Peyer's patch (tissue), 4 donors: ENCODE results near the gene KIDINS220. TPM values are rescaled to one million over a fixed set of nuclear protein-coding genes. Genes with fewer than 3 reads are reported as not detected.

Experiments used
- DNase-seq, 3 donors: peaks; one replicate each; pipeline ENCODE4 v3.0.0-alpha.2; 2017 to 2019
- H3K27ac ChIP-seq, 4 donors: fragments of 200-600 bp; sonication (generic); one replicate each; pipeline ENCODE4 v1.5.1; 2016 to 2019
- H3K27me3 ChIP-seq, 2 donors: fragments of 200-600 bp; sonication (generic); one replicate each; pipeline ENCODE4 v1.5.1; 2019
- H3K36me3 ChIP-seq, 3 donors: fragments of 200-600 bp; sonication (generic); one replicate each; pipeline ENCODE4 v1.5.1; 2016 to 2019
- H3K4me1 ChIP-seq, 4 donors: fragments of 200-600 bp; sonication (generic); one replicate each; pipeline ENCODE4 v1.5.1; 2016 to 2019
- H3K4me3 ChIP-seq, 4 donors: fragments of 200-600 bp; sonication (generic); 1 replicate in 3 of 4; 2 replicates in 1 of 4; pipeline ENCODE4 v1.5.1; 2016 to 2019; ENCODE audit warnings: mild to moderate bottlenecking in 1 of 4
- H3K9me3 ChIP-seq, 4 donors: fragments of 200-600 bp; sonication (generic); one replicate each; pipeline ENCODE4 v1.5.1; 2016 to 2019; ENCODE audit warnings: mild to moderate bottlenecking in 1 of 4
- POLR2A ChIP-seq, 2 donors: fragments of 450-650 bp; IDR thresholded peaks; one replicate each; pipeline ENCODE4 v1.5.1; 2017; ENCODE audit warnings: antibody characterized with exemption in 2 of 2, mild to moderate bottlenecking in 2 of 2, moderate library complexity in 2 of 2
- total RNA-seq, 4 donors: library from RNA; depleted of rRNA; stranded (reverse); fragments of >200 nt; gene quantifications; one replicate each; pipeline ENCODE4 v1.1.0, GENCODE V29; 2016
- TF ChIP-seq, protein P1 (sequence below), 6 experiments: fragments of 450-650 bp in 4 of 6; fragments of 200-600 bp in 2 of 6; sonication (generic) in 1 of 6; IDR thresholded peaks; one replicate each; pipeline ENCODE4 v1.5.1; 2017 to 2019; ENCODE audit warnings: antibody characterized with exemption in 6 of 6, mild to moderate bottlenecking in 3 of 6, moderate library complexity in 1 of 6

The KIDINS220 gene
- total RNA-seq, 4 donors from 2014 or later: 57.8 to 88.3 (median 70.4) TPM

- TF ChIP-seq, protein P1, sequence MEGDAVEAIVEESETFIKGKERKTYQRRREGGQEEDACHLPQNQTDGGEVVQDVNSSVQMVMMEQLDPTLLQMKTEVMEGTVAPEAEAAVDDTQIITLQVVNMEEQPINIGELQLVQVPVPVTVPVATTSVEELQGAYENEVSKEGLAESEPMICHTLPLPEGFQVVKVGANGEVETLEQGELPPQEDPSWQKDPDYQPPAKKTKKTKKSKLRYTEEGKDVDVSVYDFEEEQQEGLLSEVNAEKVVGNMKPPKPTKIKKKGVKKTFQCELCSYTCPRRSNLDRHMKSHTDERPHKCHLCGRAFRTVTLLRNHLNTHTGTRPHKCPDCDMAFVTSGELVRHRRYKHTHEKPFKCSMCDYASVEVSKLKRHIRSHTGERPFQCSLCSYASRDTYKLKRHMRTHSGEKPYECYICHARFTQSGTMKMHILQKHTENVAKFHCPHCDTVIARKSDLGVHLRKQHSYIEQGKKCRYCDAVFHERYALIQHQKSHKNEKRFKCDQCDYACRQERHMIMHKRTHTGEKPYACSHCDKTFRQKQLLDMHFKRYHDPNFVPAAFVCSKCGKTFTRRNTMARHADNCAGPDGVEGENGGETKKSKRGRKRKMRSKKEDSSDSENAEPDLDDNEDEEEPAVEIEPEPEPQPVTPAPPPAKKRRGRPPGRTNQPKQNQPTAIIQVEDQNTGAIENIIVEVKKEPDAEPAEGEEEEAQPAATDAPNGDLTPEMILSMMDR (IDR thresholded peaks at IDR 0.05): no peak
- no peak for TF ChIP-seq POLR2A (IDR thresholded peaks at IDR 0.05)
- no peak overlapping the region for H3K4me3 ChIP-seq
- no peak for DNase-seq
These were observed 144.6 kb downstream of the KIDINS220 start for GRCh38 chr2:8692783-8693156.

DNA sequence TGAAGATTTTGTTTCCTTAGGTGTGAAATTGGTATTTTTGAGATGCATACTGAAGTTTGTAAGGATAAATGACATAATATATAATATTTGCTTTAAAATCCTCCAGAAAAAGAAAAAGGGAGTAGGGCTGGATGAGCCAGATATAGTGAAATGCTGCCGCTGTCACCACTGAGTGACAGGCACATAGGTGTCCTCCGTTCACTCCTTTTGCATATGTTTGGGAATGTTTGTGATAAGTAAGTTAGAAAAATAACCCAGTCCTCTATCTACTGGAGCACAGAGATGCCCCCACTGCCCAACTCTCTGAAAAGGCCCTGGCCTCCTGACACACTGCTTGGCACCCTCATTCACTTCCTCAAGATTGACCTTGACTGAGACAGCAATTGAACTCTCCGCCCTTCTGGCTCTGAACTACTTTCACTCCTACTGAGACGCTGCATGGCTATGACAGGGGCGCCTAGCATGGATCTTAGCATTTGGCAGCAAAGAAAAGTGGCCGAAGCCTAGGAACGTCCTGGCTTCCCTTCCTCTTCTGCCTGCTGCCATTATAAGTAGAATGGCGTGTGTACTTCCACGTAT lies 145.5 kb downstream of the KIDINS220 start:
- Histone ChIP-seq H3K27ac (no peak overlapping the region), H3K36me3 (no peaks in the 10 kb centered on the region), H3K27me3 (no peaks in the 10 kb centered on the region), H3K9me3 (no peaks in the 10 kb centered on the region), H3K4me3 (no peak overlapping the region), H3K4me1 (peaks cover 0 to 7% (median 0%) of the 10 kb centered on the region in 4 donors)
- no peak for DNase-seq
- TF ChIP-seq, protein P1 (IDR thresholded peaks at IDR 0.05): no peak
- no peak for TF ChIP-seq POLR2A (IDR thresholded peaks at IDR 0.05)

More at GRCh38 chr2:8692783-8693156, 144.6 kb downstream of the KIDINS220 start:
- Histone ChIP-seq H3K4me1 (peaks cover 0 to 7% (median 0%) of the 10 kb centered on the region in 4 donors), H3K9me3 (no peaks in the 10 kb centered on the region), H3K27ac (no peak overlapping the region), H3K27me3 (no peaks in the 10 kb centered on the region), H3K36me3 (no peaks in the 10 kb centered on the region)

GRCh38 chr2:8685697-8686358 lies 151.6 kb downstream of the KIDINS220 start:
- peak; percentile 65 to 89 (median 85) for DNase-seq
- H3K36me3 ChIP-seq: no peaks in the 10 kb centered on the region
- H3K27ac ChIP-seq: peak overlapping the region; percentile 73 to 99 (median 96)
- peak overlapping the region; percentile 52 to 95 (median 64) for H3K4me3 ChIP-seq
- no peak for TF ChIP-seq POLR2A (IDR thresholded peaks at IDR 0.05)
- TF ChIP-seq, protein P1 (IDR thresholded peaks at IDR 0.05): peak; percentile 95 to 99 (median 98)
- H3K27me3 ChIP-seq: no peaks in the 10 kb centered on the region
- H3K4me1 ChIP-seq: peaks cover 0 to 11% (median 4%) of the 10 kb centered on the region in 4 donors
- H3K9me3 ChIP-seq: no peaks in the 10 kb centered on the region

DNA sequence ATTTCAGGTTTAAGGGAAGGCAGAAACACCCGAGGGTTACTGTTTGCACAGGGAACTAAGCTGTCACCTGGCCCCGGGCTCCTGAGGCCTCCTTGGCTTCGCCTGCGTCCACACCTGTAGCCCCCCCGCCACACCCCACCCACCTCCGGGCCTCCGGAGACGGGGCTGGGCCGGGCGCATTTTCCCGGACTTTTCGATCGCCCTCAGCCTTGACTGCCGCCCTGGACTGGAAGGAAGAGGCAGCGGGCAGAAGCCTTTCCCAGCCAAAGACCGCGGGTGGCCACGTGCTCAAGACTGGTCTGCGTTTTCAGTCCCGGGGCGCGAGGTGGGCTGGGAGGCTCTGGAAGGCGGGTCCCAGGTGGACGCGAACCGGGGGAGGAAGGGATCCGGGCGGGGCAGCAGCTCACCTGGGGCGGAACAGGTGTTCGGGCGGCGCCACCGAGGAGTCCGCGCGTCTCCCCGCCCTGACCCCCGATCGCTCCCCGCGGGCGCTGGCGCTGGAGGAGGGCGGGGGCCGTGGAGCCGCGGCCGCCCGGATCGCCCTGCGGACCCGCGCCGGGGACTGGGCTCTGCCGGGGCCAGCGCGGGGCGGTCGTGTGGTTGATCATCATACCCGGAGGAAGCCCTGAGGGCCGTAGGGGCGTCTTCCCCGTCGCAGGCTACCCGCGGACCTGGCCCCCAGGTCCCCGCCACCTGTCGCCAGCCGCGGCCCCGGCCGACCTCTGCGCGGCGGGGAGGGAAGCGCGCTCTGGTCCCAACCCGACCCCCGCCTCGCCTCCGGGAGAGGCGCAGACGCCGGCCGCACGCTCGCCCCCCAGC lies 152.3 kb downstream of the KIDINS220 start:
- H3K4me3 ChIP-seq: peak overlapping the region; percentile 52 to 95 (median 64)
- peak overlapping the region; percentile 73 to 99 (median 96) for H3K27ac ChIP-seq
- peak in 1 of 2 donors; percentile 52 for TF ChIP-seq POLR2A (IDR thresholded peaks at IDR 0.05)
- TF ChIP-seq, protein P1 (IDR thresholded peaks at IDR 0.05): no peak
- no peaks in the 10 kb centered on the region for H3K36me3 ChIP-seq
- no peaks in the 10 kb centered on the region for H3K27me3 ChIP-seq
- peak; percentile 29 to 91 (median 85) for DNase-seq
- H3K4me1 ChIP-seq: peaks cover 0 to 11% (median 5%) of the 10 kb centered on the region in 4 donors
- no peaks in the 10 kb centered on the region for H3K9me3 ChIP-seq

DNA sequence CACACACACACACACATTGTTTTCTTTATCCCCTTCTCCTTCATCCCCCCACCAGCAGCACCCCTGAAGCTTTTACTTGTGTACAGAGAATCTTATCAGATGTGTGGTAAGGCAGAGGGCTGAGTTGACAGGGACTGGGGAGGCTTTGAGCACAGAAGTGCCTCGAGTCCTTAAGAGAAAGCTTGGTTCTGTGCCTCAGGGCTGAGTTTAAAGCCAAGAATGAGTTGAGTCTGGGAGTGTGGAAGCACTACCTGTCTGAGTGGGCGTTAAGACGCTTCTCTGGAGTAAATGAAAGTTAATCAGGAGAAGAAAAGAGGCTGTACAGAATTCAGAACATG lies 152.9 kb downstream of the KIDINS220 start:
- H3K36me3 ChIP-seq: no peaks in the 10 kb centered on the region
- peak in 1 of 3 donors; percentile 66 for DNase-seq
- H3K9me3 ChIP-seq: no peaks in the 10 kb centered on the region
- peaks cover 0 to 11% (median 5%) of the 10 kb centered on the region in 4 donors for H3K4me1 ChIP-seq
- H3K27ac ChIP-seq: peak overlapping the region; percentile 73 to 99 (median 96)
- TF ChIP-seq, protein P1 (IDR thresholded peaks at IDR 0.05): no peak
- no peak for TF ChIP-seq POLR2A (IDR thresholded peaks at IDR 0.05)
- H3K27me3 ChIP-seq: no peaks in the 10 kb centered on the region
- H3K4me3 ChIP-seq: peak overlapping the region; percentile 52 to 95 (median 64)
